Measurements from ENCODE around the gene OLFML2B. TPM values are rescaled to one million over a fixed set of nuclear protein-coding genes. Genes with fewer than 3 reads are reported as not detected.
"Not testable (repeated sequence)": the region's sequence is repeated elsewhere in the genome, so short reads cannot be mapped to it uniquely, and the experiment has no call there.

OLFML2B gene
- total and polyA plus RNA-seq, 7 experiments from 2014 or later, result 0.07 to 0.47 (median 0.27) TPM; not detected in 2

- ChIA-PET POLR2A (no interaction called here), CTCF (no interaction called here)
- H3K36me3 Mint-ChIP-seq, result no peaks in the 10 kb centered on the region
- H3K27me3 ChIP-seq (ENCODE audit: control insufficient read depth in 2 of 2, insufficient read depth in 2 of 2, low read length in 2 of 2), result no peaks in the 10 kb centered on the region
- H3K27me3 Mint-ChIP-seq, result peaks cover 10 to 37% (median 13%) of the 10 kb centered on the region in 5 donors
- DNase-seq (no peak), ATAC-seq (no peak)
- H3K4me3 ChIP-seq (ENCODE audit: low read length), result no peak overlapping the region
- H3K9me3 ChIP-seq (ENCODE audit: control insufficient read depth in 2 of 3, low read length in 3 of 3), result no peaks in the 10 kb centered on the region
- intact Hi-C loops (cut with micrococcal nuclease), result no loop called here
- no peak overlapping the region for H3K27ac ChIP-seq (ENCODE audit: low read depth, low read length)
- peak overlapping the region in 1 of 10 donors; percentile 68 for H3K4me3 Mint-ChIP-seq
- no peak overlapping the region for H3K27ac Mint-ChIP-seq
- H3K4me1 ChIP-seq (ENCODE audit: control insufficient read depth in 2 of 2, insufficient read depth in 2 of 2, low read length in 2 of 2), result peaks cover 0 to 4% of the 10 kb centered on the region in 2 donors
- H3K36me3 ChIP-seq (ENCODE audit: control insufficient read depth in 2 of 3, insufficient read depth in 3 of 3, low read length in 3 of 3), result no peaks in the 10 kb centered on the region
- peaks cover 0 to 2% (median 0%) of the 10 kb centered on the region in 11 donors for H3K9me3 Mint-ChIP-seq
- peaks cover 6 to 13% (median 9%) of the 10 kb centered on the region in 7 donors for H3K4me1 Mint-ChIP-seq
Observed at GRCh38 chr1:162021124-162021523, 2.5 kb downstream of the OLFML2B start.

DNA sequence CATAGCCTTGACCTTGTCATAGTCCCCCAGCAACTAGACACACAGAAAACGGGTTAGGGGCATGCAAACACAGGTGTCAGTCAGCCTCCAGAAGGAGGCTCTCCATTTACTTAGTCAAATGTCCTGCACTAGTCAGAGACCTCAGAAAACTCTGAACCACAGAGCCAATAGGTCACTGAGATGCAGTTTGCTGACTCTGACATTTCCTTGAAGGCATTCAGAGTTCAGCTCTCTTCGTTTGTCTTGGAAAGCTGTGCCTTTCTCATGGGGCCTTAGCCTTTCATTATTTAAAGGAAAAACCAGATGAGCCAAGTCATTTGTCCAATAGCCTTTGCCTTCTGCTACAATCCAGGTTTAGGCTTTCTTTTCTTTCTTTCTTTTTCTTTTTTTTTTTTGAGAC, 3.5 kb downstream of the OLFML2B start:
- H3K36me3 Mint-ChIP-seq, result no peaks in the 10 kb centered on the region
- no peak overlapping the region for H3K27ac Mint-ChIP-seq
- Histone ChIP-seq H3K27ac (ENCODE audit: low read depth, low read length) (no peak overlapping the region), H3K36me3 (ENCODE audit: control insufficient read depth in 2 of 3, insufficient read depth in 3 of 3, low read length in 3 of 3) (no peaks in the 10 kb centered on the region), H3K27me3 (ENCODE audit: control insufficient read depth in 2 of 2, insufficient read depth in 2 of 2, low read length in 2 of 2) (no peaks in the 10 kb centered on the region), H3K4me3 (ENCODE audit: low read length) (no peak overlapping the region), H3K4me1 (ENCODE audit: control insufficient read depth in 2 of 2, insufficient read depth in 2 of 2, low read length in 2 of 2) (peaks cover 0 to 4% of the 10 kb centered on the region in 2 donors), H3K9me3 (ENCODE audit: control insufficient read depth in 2 of 3, low read length in 3 of 3) (no peaks in the 10 kb centered on the region)
- peaks cover 0 to 2% (median 0%) of the 10 kb centered on the region in 11 donors for H3K9me3 Mint-ChIP-seq
- ATAC-seq, result no peak
- DNase-seq, result no peak
- intact Hi-C loops (cut with micrococcal nuclease), result no loop called here
- peaks cover 4 to 28% (median 7%) of the 10 kb centered on the region in 5 donors for H3K27me3 Mint-ChIP-seq
- CTCF ChIA-PET, result no interaction called here
- POLR2A ChIA-PET, result no interaction called here
- H3K4me1 Mint-ChIP-seq, result peaks cover 6 to 13% (median 9%) of the 10 kb centered on the region in 7 donors
- H3K4me3 Mint-ChIP-seq, result no peak overlapping the region

GRCh38 chr1:162019446-162019845, 4.2 kb downstream of the OLFML2B start:
- Mint-ChIP-seq H3K9me3 (peaks cover 0 to 3% (median 0%) of the 10 kb centered on the region in 11 donors), H3K36me3 (no peaks in the 10 kb centered on the region), H3K27ac (no peak overlapping the region), H3K4me1 (peaks cover 4 to 11% (median 8%) of the 10 kb centered on the region in 7 donors), H3K4me3 (no peak overlapping the region), H3K27me3 (peaks cover 3 to 23% (median 5%) of the 10 kb centered on the region in 5 donors)
- Histone ChIP-seq H3K4me1 (ENCODE audit: control insufficient read depth in 2 of 2, insufficient read depth in 2 of 2, low read length in 2 of 2) (peaks cover 0 to 3% of the 10 kb centered on the region in 2 donors), H3K9me3 (ENCODE audit: control insufficient read depth in 2 of 3, low read length in 3 of 3) (no peaks in the 10 kb centered on the region), H3K4me3 (ENCODE audit: low read length) (no peak overlapping the region), H3K27me3 (ENCODE audit: control insufficient read depth in 2 of 2, insufficient read depth in 2 of 2, low read length in 2 of 2) (no peaks in the 10 kb centered on the region), H3K36me3 (ENCODE audit: control insufficient read depth in 2 of 3, insufficient read depth in 3 of 3, low read length in 3 of 3) (no peaks in the 10 kb centered on the region), H3K27ac (ENCODE audit: low read depth, low read length) (no peak overlapping the region)
- ChIA-PET POLR2A (interaction anchor here (1.2 kb wide), 1 partner anchor 9 kb away, joined by 3 read pairs; no protein-coding TSS in a partner anchor), CTCF (interaction anchor here (0.6 kb wide), 1 partner anchor 59 kb away, joined by 3 read pairs; no protein-coding TSS in a partner anchor)
- ATAC-seq, result no peak
- intact Hi-C loops (cut with micrococcal nuclease), result no loop called here
- DNase-seq, result no peak

DNA sequence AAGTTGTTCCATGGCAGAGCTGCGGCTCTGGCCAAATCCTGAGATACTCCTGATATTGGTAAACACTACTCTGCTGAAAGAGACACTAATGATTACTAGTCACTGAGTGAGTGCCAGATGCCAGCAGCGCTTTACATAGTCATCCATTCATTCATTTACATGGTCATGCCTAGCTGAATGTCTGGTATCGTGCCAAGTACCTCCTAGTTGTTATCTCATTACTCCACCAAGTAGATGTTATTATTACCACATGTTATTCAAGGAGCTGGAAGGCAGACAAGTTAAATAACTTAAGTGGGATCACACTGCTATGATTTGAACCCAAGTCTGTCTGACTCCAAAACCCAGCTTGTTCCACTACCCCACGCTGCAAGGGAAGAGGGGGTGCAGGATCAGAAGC, 4.7 kb downstream of the OLFML2B start:
- ChIA-PET POLR2A (interaction anchor here (1.2 kb wide), 1 partner anchor 9 kb away, joined by 3 read pairs; no protein-coding TSS in a partner anchor), CTCF (interaction anchor here (0.6 kb wide), 1 partner anchor 59 kb away, joined by 3 read pairs; no protein-coding TSS in a partner anchor)
- intact Hi-C loops (cut with micrococcal nuclease), result no loop called here
- no peak overlapping the region for H3K27ac ChIP-seq (ENCODE audit: low read depth, low read length)
- ATAC-seq, result no peak
- no peaks in the 10 kb centered on the region for H3K9me3 ChIP-seq (ENCODE audit: control insufficient read depth in 2 of 3, low read length in 3 of 3)
- H3K27ac Mint-ChIP-seq, result no peak overlapping the region
- H3K36me3 Mint-ChIP-seq, result no peaks in the 10 kb centered on the region
- H3K4me1 ChIP-seq (ENCODE audit: control insufficient read depth in 2 of 2, insufficient read depth in 2 of 2, low read length in 2 of 2), result no peaks in the 10 kb centered on the region
- H3K4me3 Mint-ChIP-seq, result no peak overlapping the region
- H3K36me3 ChIP-seq (ENCODE audit: control insufficient read depth in 2 of 3, insufficient read depth in 3 of 3, low read length in 3 of 3), result no peaks in the 10 kb centered on the region
- no peak overlapping the region for H3K4me3 ChIP-seq (ENCODE audit: low read length)
- H3K4me1 Mint-ChIP-seq, result peaks cover under 1 to 8% (median 4%) of the 10 kb centered on the region in 7 donors
- peaks cover 0 to 6% (median 0%) of the 10 kb centered on the region in 11 donors for H3K9me3 Mint-ChIP-seq
- H3K27me3 ChIP-seq (ENCODE audit: control insufficient read depth in 2 of 2, insufficient read depth in 2 of 2, low read length in 2 of 2), result no peaks in the 10 kb centered on the region
- peaks cover 0 to 19% (median 5%) of the 10 kb centered on the region in 5 donors for H3K27me3 Mint-ChIP-seq
- DNase-seq, result no peak

DNA sequence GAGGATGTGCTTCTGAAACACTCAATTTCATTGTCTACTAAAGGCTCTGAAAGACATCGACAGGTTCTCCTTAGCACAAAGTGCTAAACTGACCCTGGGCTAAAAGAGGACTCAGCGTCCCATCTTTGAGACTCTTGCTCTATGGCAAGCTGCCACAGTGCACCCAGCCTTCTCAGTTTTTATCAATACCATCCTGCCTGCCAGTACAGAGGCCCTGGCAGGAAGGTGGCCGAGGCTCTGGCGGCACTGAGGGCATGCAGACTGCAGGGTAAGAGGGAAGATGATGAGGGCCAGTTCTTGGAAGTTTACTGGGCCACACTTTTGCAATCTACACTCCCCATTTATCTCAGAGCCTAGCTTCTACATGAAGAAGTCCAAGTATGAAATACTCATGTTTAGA, 5.3 kb downstream of the OLFML2B start:
- no peak overlapping the region for H3K27ac Mint-ChIP-seq
- POLR2A ChIA-PET, result interaction anchor here (1.2 kb wide), 1 partner anchor 10 kb away, joined by 3 read pairs; no protein-coding TSS in a partner anchor
- H3K4me3 Mint-ChIP-seq, result no peak overlapping the region
- no peak for ATAC-seq
- no peaks in the 10 kb centered on the region for H3K36me3 Mint-ChIP-seq
- H3K4me1 ChIP-seq (ENCODE audit: control insufficient read depth in 2 of 2, insufficient read depth in 2 of 2, low read length in 2 of 2), result no peaks in the 10 kb centered on the region
- H3K36me3 ChIP-seq (ENCODE audit: control insufficient read depth in 2 of 3, insufficient read depth in 3 of 3, low read length in 3 of 3), result no peaks in the 10 kb centered on the region
- peaks cover 0 to 10% (median 0%) of the 10 kb centered on the region in 11 donors for H3K9me3 Mint-ChIP-seq
- H3K27me3 ChIP-seq (ENCODE audit: control insufficient read depth in 2 of 2, insufficient read depth in 2 of 2, low read length in 2 of 2), result no peaks in the 10 kb centered on the region
- CTCF ChIA-PET, result no interaction called here
- H3K9me3 ChIP-seq (ENCODE audit: control insufficient read depth in 2 of 3, low read length in 3 of 3), result no peaks in the 10 kb centered on the region
- H3K4me3 ChIP-seq (ENCODE audit: low read length), result no peak overlapping the region
- H3K4me1 Mint-ChIP-seq, result peaks cover 0 to 6% (median 1%) of the 10 kb centered on the region in 7 donors
- H3K27ac ChIP-seq (ENCODE audit: low read depth, low read length), result no peak overlapping the region
- intact Hi-C loops (cut with micrococcal nuclease), result no loop called here
- H3K27me3 Mint-ChIP-seq, result peaks cover 0 to 16% (median 5%) of the 10 kb centered on the region in 5 donors
- no peak for DNase-seq

DNA sequence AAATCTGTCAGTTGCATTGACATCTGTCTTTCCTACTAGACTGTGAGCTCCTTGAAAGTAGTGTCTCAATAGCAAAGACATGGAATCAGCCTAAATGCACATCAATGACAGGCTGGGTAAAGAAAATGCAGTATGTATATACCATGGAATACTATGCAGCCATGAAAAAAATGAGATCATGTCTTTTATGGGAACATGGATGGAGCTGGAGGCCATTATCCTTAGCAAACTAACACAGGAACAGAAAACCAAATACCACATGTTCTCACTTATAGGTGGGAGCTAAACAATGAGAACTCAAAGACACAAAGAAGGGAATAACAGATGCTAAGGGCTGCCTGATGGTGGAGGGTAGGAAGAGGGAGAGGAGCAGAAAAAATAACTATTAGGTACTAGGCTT, 5.9 kb downstream of the OLFML2B start:
- H3K36me3 Mint-ChIP-seq; H3K27me3 Mint-ChIP-seq; CTCF ChIA-PET; DNase-seq; H3K27ac ChIP-seq (ENCODE audit: low read depth, low read length); H3K4me3 ChIP-seq (ENCODE audit: low read length); H3K27ac Mint-ChIP-seq; ATAC-seq; POLR2A ChIA-PET; H3K36me3 ChIP-seq (ENCODE audit: control insufficient read depth in 2 of 3, insufficient read depth in 3 of 3, low read length in 3 of 3); H3K27me3 ChIP-seq (ENCODE audit: control insufficient read depth in 2 of 2, insufficient read depth in 2 of 2, low read length in 2 of 2); H3K4me1 Mint-ChIP-seq; intact Hi-C loops (cut with micrococcal nuclease); H3K4me1 ChIP-seq (ENCODE audit: control insufficient read depth in 2 of 2, insufficient read depth in 2 of 2, low read length in 2 of 2); H3K4me3 Mint-ChIP-seq; H3K9me3 ChIP-seq (ENCODE audit: control insufficient read depth in 2 of 3, low read length in 3 of 3): not testable (repeated sequence)
- H3K9me3 Mint-ChIP-seq, result peaks cover 0 to 14% (median 3%) of the 10 kb centered on the region in 11 donors

- intact Hi-C loops (cut with micrococcal nuclease), result no loop called here
- Histone ChIP-seq H3K27ac (ENCODE audit: low read depth, low read length) (no peak overlapping the region), H3K36me3 (ENCODE audit: control insufficient read depth in 2 of 3, insufficient read depth in 3 of 3, low read length in 3 of 3) (no peaks in the 10 kb centered on the region), H3K27me3 (ENCODE audit: control insufficient read depth in 2 of 2, insufficient read depth in 2 of 2, low read length in 2 of 2) (no peaks in the 10 kb centered on the region), H3K4me3 (ENCODE audit: low read length) (no peak overlapping the region), H3K4me1 (ENCODE audit: control insufficient read depth in 2 of 2, insufficient read depth in 2 of 2, low read length in 2 of 2) (no peaks in the 10 kb centered on the region), H3K9me3 (ENCODE audit: control insufficient read depth in 2 of 3, low read length in 3 of 3) (no peaks in the 10 kb centered on the region)
- Mint-ChIP-seq H3K4me1 (no peaks in the 10 kb centered on the region), H3K9me3 (peaks cover 0 to 18% (median 3%) of the 10 kb centered on the region in 11 donors), H3K36me3 (no peaks in the 10 kb centered on the region), H3K4me3 (no peak overlapping the region), H3K27me3 (peaks cover 0 to 3% (median 0%) of the 10 kb centered on the region in 5 donors), H3K27ac (no peak overlapping the region)
- ChIA-PET CTCF (no interaction called here), POLR2A (no interaction called here)
- DNase-seq (no peak), ATAC-seq (no peak)
Observed at GRCh38 chr1:162016631-162017030, 7.0 kb downstream of the OLFML2B start.
